ENCODE measurements around the gene TRIP10.

DNA sequence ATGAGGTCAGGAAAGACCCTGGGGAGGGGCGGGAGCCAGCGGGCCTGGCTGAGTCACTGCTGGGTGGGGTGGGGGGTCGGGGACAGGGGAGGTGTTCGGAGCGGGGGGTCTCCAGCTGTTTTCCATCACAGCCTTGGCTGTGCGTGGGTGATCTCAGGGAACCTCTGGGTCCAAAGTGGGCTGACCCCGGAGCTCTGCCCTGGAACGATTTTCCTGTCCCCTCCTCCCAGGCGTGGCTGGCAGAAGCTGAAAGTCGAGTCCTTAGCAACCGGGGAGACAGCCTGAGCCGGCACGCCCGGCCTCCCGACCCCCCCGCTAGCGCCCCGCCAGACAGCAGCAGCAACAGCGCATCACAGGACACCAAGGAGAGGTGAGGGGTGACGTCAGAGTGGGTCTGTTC lies 10.6 kb downstream of the TRIP10 start:
- TF ChIP-seq SMC3 (conservative IDR thresholded peaks at IDR 0.05; ENCODE audit: poor library complexity) = no peak
- TF ChIP-seq POLR2AphosphoS5 (IDR thresholded peaks at IDR 0.05) = no peak
- TF ChIP-seq, protein P1, sequence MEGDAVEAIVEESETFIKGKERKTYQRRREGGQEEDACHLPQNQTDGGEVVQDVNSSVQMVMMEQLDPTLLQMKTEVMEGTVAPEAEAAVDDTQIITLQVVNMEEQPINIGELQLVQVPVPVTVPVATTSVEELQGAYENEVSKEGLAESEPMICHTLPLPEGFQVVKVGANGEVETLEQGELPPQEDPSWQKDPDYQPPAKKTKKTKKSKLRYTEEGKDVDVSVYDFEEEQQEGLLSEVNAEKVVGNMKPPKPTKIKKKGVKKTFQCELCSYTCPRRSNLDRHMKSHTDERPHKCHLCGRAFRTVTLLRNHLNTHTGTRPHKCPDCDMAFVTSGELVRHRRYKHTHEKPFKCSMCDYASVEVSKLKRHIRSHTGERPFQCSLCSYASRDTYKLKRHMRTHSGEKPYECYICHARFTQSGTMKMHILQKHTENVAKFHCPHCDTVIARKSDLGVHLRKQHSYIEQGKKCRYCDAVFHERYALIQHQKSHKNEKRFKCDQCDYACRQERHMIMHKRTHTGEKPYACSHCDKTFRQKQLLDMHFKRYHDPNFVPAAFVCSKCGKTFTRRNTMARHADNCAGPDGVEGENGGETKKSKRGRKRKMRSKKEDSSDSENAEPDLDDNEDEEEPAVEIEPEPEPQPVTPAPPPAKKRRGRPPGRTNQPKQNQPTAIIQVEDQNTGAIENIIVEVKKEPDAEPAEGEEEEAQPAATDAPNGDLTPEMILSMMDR (IDR thresholded peaks at IDR 0.05; ENCODE audit: poor library complexity, severe bottlenecking) = no peak
- TF ChIP-seq RAD21 (conservative IDR thresholded peaks at IDR 0.05) = no peak
- TF ChIP-seq, protein P2, sequence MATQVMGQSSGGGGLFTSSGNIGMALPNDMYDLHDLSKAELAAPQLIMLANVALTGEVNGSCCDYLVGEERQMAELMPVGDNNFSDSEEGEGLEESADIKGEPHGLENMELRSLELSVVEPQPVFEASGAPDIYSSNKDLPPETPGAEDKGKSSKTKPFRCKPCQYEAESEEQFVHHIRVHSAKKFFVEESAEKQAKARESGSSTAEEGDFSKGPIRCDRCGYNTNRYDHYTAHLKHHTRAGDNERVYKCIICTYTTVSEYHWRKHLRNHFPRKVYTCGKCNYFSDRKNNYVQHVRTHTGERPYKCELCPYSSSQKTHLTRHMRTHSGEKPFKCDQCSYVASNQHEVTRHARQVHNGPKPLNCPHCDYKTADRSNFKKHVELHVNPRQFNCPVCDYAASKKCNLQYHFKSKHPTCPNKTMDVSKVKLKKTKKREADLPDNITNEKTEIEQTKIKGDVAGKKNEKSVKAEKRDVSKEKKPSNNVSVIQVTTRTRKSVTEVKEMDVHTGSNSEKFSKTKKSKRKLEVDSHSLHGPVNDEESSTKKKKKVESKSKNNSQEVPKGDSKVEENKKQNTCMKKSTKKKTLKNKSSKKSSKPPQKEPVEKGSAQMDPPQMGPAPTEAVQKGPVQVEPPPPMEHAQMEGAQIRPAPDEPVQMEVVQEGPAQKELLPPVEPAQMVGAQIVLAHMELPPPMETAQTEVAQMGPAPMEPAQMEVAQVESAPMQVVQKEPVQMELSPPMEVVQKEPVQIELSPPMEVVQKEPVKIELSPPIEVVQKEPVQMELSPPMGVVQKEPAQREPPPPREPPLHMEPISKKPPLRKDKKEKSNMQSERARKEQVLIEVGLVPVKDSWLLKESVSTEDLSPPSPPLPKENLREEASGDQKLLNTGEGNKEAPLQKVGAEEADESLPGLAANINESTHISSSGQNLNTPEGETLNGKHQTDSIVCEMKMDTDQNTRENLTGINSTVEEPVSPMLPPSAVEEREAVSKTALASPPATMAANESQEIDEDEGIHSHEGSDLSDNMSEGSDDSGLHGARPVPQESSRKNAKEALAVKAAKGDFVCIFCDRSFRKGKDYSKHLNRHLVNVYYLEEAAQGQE (IDR thresholded peaks at IDR 0.05; ENCODE audit: borderline replicate concordance) = no peak
